ENCODE results near the gene ZMYM3. TPM values are rescaled to one million over a fixed set of nuclear protein-coding genes. Genes with fewer than 3 reads are reported as not detected.

The ZMYM3 gene
- total RNA-seq, result 7.6 and 10.7 TPM in 2 replicates

DNA sequence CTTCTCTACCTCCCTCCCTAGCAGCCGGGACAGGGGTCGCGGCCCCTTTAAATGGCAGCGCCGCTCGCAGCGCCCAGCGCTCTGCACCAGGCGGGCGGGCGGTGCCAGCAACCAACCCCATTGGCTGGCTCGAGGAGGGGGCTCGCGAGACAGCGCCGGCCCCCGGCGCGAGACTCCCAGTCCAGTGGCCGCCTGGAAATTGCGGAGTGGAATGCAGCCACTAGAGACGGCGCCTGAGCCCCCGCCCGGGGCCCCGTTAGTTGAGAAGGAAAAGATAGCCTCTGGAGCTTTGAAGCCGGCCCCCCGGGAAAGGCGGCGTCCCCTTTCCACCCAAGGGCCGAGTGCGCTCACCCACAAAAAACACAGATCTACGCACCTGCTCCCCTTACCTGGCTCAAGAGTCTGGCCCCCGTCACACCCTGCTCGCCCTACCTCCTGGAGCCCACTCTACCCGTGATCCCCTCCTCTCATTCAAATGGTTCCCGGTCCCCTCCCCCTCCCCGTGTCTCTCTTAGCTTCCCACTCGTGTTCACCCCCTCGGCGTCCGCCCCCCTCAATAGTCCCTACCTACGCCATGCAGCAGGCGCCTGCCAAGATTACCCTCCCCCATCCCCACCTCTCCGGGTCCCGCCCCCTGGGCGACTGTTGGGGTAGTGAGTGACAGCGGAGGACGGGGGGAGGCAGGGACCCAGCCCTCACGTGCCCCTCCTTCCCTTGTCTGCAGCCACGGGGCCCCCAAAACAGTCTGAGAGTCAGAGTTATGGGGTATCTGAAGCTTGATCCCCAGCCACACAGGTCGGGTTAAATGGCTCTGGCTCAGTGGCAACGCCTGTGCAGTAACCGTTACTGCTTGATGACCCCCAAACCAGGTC, at the start of gene ZMYM3:
ZMYM3 (minus strand) TSS at position 49 of the 872 bp plus-strand sequence. CDS start 885 bp downstream, outside the sequence.

DNA sequence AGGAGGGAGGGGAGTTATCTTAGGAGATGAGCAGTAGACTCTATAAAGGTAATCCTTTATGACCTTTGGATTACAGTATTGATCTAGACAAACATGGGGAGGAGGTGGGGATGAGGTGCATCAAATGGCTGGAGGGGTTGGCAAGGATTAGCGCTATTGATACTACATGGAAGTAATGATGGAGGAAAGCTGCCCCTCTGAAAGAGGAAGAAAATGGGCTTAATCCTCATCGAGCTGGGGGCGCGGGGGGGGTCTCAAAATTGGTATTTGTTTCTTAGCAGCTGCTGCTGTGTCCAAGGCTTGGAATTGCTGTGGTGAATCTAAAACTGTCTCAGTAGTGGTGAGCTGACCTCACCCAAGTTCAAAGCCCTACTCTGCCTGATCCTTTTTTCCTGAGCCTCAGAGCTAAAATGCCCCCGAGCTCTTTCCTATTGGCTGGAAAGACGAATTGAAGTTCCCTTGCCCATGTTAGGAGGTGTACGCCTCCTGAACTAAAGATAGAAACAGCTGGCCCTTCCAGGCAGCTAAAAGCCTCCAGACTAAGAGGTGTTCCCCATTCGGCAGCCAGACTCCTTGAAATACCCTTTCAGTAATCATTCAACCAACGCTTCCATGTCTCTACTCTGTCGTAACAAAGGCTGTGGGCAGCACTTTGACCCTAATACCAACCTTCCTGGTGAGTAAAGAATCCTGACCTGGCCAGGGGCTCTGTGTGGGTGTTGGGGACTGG, 47.4 kb upstream of the ZMYM3 start, which contains the start of gene ITGB1BP2:
ITGB1BP2 (plus strand) TSS at position 556 of the 730 bp plus-strand sequence; CDS start at position 613, 57 bp downstream.

DNA sequence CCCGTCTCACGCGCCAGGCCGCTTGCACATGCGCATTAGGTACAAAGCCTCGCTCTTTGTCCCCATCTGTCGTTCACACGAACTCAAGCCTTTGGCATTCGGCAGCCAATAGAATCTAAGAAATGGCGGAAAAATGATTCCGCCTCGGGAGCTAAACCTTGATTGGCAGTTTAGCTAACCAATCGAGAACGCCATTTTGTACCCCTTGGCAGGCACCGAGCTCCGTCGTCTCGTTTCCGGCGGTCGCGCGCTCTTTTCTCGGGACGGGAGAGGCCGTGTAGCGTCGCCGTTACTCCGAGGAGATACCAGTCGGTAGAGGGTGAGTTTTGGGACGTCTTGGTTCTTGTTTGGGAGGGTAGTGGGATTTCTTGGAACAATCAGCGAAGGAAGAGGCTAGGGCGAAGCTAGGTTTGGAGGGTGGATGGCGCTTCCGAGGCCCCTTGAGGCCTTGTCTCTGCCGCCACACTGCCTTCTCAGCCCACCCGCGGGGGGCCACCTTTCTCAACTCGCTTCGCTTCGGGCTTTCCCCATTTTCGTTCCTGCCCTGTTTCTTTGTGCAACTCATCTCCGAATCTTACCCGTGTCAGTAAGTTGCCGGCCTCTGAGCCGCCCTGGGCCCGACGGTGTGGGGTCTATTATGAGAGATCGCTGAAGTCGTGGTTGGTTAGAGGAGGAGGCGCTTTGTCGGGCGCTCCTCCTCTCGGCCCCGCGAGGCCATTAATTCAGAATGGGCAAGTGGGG, 29.6 kb upstream of the ZMYM3 start, which contains the start of gene NONO:
NONO (plus strand) TSS at position 233 of the 741 bp plus-strand sequence. CDS start 7,003 bp downstream, outside the sequence.

DNA sequence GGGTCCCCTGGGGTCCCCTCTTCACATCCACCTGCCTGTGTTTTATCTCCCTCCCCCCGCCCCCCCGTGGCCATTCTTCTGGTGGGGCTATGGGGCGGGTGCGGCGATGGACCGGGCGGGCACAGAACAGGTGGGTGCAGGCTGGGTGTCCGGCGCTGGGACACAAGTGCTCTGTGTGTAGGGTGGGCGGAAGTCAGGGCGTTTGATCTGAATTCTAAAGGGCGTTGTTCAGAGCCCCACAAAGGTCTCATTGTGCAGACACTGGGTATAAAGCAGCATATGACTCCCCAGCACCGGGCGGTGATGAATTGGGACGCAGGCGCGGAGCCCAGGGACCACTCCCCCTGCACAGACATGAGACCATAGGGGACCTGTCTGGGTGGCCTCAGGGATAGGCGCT, 31.0 kb downstream of the ZMYM3 start, which contains the start of gene GJB1:
GJB1 (plus strand) TSS at position 296 of the 400 bp plus-strand sequence. CDS start 484 bp downstream, outside the sequence.

Other genes starting within 250 kb of the ZMYM3 start
- 54.6 and 69.8 TPM in 2 replicates for gene SNX12, start 185.8 kb downstream of the ZMYM3 start, total RNA-seq
- 3.6 and 4.5 TPM in 2 replicates for gene FOXO4, start 158.3 kb downstream of the ZMYM3 start, total RNA-seq
- not detected in 2 replicates for gene CXorf65, start 147.4 kb downstream of the ZMYM3 start, total RNA-seq
- not detected in 2 replicates for gene IL2RG, start 142.6 kb downstream of the ZMYM3 start, total RNA-seq
- gene MED12, start 135.5 kb downstream of the ZMYM3 start, total RNA-seq, result 12.0 and 12.2 TPM in 2 replicates
- gene NLGN3, start 109.3 kb downstream of the ZMYM3 start, total RNA-seq, result 0.15 TPM in 1 of 2 replicates, not detected in the other
- gene GJB1, start 30.9 kb downstream of the ZMYM3 start, total RNA-seq, result not detected in 2 replicates
- 401 and 476 TPM in 2 replicates for gene NONO, start 29.5 kb upstream of the ZMYM3 start, total RNA-seq
- gene ITGB1BP2, start 47.6 kb upstream of the ZMYM3 start, total RNA-seq, result 0.32 and 2.0 TPM in 2 replicates
- 34.4 and 39.4 TPM in 2 replicates for gene TAF1, start 112.2 kb upstream of the ZMYM3 start, total RNA-seq

All from epithelial cell of umbilical artery (primary cell).